GM21786 (cell line): ENCODE results near the gene PEX7.
"Not testable (repeated sequence)": the region's sequence is repeated elsewhere in the genome, so short reads cannot be mapped to it uniquely, and the experiment has no call there.

ENCODE experiments used
- ATAC-seq: cut with Tn5 transposase; IDR thresholded peaks from one replicate; pipeline ENCODE4 v1.9.1; 2021; ENCODE audit not compliant: unreplicated experiment

The PEX7 gene

GRCh38 chr6:136840276-136841001 lies 18.0 kb downstream of the PEX7 start:
- no peak for ATAC-seq

- ATAC-seq, result no peak
Observed at GRCh38 chr6:136843210-136843609, 20.8 kb downstream of the PEX7 start.

GRCh38 chr6:136846046-136846445 lies 23.7 kb downstream of the PEX7 start:
- no peak for ATAC-seq

GRCh38 chr6:136846477-136846876 lies 24.1 kb downstream of the PEX7 start:
- ATAC-seq, result not testable (repeated sequence)

- not testable (repeated sequence) for ATAC-seq
Observed at GRCh38 chr6:136849979-136850563, 27.7 kb downstream of the PEX7 start.

GRCh38 chr6:136859430-136859829 lies 37.0 kb downstream of the PEX7 start:
- no peak for ATAC-seq

- ATAC-seq, result no peak
Observed at GRCh38 chr6:136860043-136860442, 37.7 kb downstream of the PEX7 start.

- no peak for ATAC-seq
Observed at GRCh38 chr6:136862662-136863061, 40.3 kb downstream of the PEX7 start.

GRCh38 chr6:136863752-136864151 lies 41.4 kb downstream of the PEX7 start:
- ATAC-seq, result no peak

GRCh38 chr6:136864676-136865075 lies 42.3 kb downstream of the PEX7 start:
- no peak for ATAC-seq

GRCh38 chr6:136866872-136867416 lies 44.6 kb downstream of the PEX7 start:
- ATAC-seq, result no peak

GRCh38 chr6:136869451-136869850 lies 47.1 kb downstream of the PEX7 start:
- ATAC-seq, result no peak

GRCh38 chr6:136873748-136874147 lies 51.4 kb downstream of the PEX7 start:
- ATAC-seq, result no peak

- ATAC-seq, result not testable (repeated sequence)
Observed at GRCh38 chr6:136876469-136876868, 54.1 kb downstream of the PEX7 start.

GRCh38 chr6:136880748-136881460 lies 58.5 kb downstream of the PEX7 start:
- no peak for ATAC-seq

- ATAC-seq, result no peak
Observed at GRCh38 chr6:136886091-136886490, 63.7 kb downstream of the PEX7 start.

- no peak for ATAC-seq
Observed at GRCh38 chr6:136887953-136888352, 65.6 kb downstream of the PEX7 start.

GRCh38 chr6:136889271-136890193 lies 67.1 kb downstream of the PEX7 start:
- no peak for ATAC-seq

GRCh38 chr6:136890194-136890839 lies 67.9 kb downstream of the PEX7 start:
- ATAC-seq, result no peak

- no peak for ATAC-seq
Observed at GRCh38 chr6:136890986-136891385, 68.6 kb downstream of the PEX7 start.
